Suprapubic skin (tissue), 4 donors: Measurements from ENCODE around the gene SPATS2L. TPM values are rescaled to one million over a fixed set of nuclear protein-coding genes. Genes with fewer than 3 reads are reported as not detected.
"Not testable (repeated sequence)": the region's sequence is repeated elsewhere in the genome, so short reads cannot be mapped to it uniquely, and the experiment has no call there.

Experiments
- DNase-seq, 2 donors: peaks; one replicate each; pipeline ENCODE4 v3.0.0-alpha.2; 2019; ENCODE audit warnings: low spot score in 2 of 2
- H3K27ac ChIP-seq: fragments of 200-600 bp; sonication (generic); one replicate; pipeline ENCODE4 v1.5.1; 2019
- H3K27me3 ChIP-seq: fragments of 200-600 bp; sonication (generic); one replicate; pipeline ENCODE4 v1.5.1; 2019
- H3K36me3 ChIP-seq: fragments of 200-600 bp; sonication (generic); one replicate; pipeline ENCODE4 v1.5.1; 2019
- H3K4me1 ChIP-seq: fragments of 200-600 bp; sonication (generic); one replicate; pipeline ENCODE4 v1.5.1; 2019
- H3K4me3 ChIP-seq: fragments of 200-600 bp; sonication (generic); one replicate; pipeline ENCODE4 v1.5.1; 2019; ENCODE audit warnings: mild to moderate bottlenecking
- H3K9me3 ChIP-seq: fragments of 200-600 bp; sonication (generic); one replicate; pipeline ENCODE4 v1.5.1; 2019
- EP300 ChIP-seq: sonication (generic); formaldehyde crosslinking; IDR thresholded peaks from one replicate; pipeline ENCODE4 v1.6.1; 2017; ENCODE audit warnings: antibody characterized with exemption
- POLR2A ChIP-seq, 2 donors: fragments of 450-650 bp; IDR thresholded peaks; one replicate each; pipeline ENCODE4 v1.6.1; 2017; ENCODE audit warnings: antibody characterized with exemption in 2 of 2, mild to moderate bottlenecking in 2 of 2, moderate library complexity in 2 of 2
- POLR2AphosphoS5 ChIP-seq, 3 donors: sonication (generic); formaldehyde crosslinking; IDR thresholded peaks; one replicate each; pipeline ENCODE4 v1.6.1; 2017; ENCODE audit warnings: antibody characterized with exemption in 3 of 3
- WGBS: methylation state at CpG from one replicate; pipeline ENCODE4 v1.1.5; 2018; 5-methylcytosine and 5-hydroxymethylcytosine counted together
- total RNA-seq, 4 donors: library from RNA; depleted of rRNA; stranded (reverse); fragments of >200 nt; gene quantifications; one replicate each; pipeline ENCODE4 v1.1.0, GENCODE V29; 2016
- TF ChIP-seq, protein P1 (sequence below), 2 donors: fragments of 200-600 bp in 1 of 2; fragments of 450-650 bp in 1 of 2; sonication (generic) in 1 of 2; IDR thresholded peaks; one replicate each; pipeline ENCODE4 v1.5.1; 2016 to 2019; ENCODE audit warnings: antibody characterized with exemption in 2 of 2, mild to moderate bottlenecking in 1 of 2, moderate library complexity in 1 of 2

The SPATS2L gene
- total RNA-seq, 4 donors from 2014 or later: 39.9 to 104 (median 57.7) TPM

DNA sequence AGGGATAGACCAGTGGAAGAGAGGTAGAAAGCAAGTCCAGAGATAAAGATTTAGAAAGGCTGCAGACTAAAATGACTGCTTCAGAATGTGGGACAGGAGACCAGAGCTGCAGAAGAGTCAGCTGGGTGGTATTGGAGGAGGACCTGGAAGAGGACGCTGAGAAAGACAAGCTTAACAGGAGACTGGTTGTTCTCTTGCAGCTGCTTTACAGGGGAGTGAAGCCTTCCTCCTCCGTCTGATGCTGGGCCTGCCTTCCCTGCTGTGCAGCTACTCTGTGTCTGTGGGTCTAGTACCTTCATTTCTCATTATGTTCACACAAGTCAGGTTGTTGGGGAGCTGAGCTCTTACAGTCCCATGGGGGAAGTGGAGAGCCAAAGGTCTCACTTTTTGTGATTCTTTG lies 35.7 kb downstream of the SPATS2L start:
- H3K27ac ChIP-seq: no peak overlapping the region
- H3K27me3 ChIP-seq: no peaks in the 10 kb centered on the region
- no peaks in the 10 kb centered on the region for H3K36me3 ChIP-seq
- H3K9me3 ChIP-seq: no peaks in the 10 kb centered on the region
- no peak overlapping the region for H3K4me3 ChIP-seq
- 84% methylated on average over 2 of the region's 2 CpGs for WGBS
- peaks cover 24% of the 10 kb centered on the region for H3K4me1 ChIP-seq
- DNase-seq: no peak
- TF ChIP-seq POLR2A (IDR thresholded peaks at IDR 0.05) (no peak), EP300 (no peak), POLR2AphosphoS5 (IDR thresholded peaks at IDR 0.05) (no peak)
- TF ChIP-seq, protein P1, sequence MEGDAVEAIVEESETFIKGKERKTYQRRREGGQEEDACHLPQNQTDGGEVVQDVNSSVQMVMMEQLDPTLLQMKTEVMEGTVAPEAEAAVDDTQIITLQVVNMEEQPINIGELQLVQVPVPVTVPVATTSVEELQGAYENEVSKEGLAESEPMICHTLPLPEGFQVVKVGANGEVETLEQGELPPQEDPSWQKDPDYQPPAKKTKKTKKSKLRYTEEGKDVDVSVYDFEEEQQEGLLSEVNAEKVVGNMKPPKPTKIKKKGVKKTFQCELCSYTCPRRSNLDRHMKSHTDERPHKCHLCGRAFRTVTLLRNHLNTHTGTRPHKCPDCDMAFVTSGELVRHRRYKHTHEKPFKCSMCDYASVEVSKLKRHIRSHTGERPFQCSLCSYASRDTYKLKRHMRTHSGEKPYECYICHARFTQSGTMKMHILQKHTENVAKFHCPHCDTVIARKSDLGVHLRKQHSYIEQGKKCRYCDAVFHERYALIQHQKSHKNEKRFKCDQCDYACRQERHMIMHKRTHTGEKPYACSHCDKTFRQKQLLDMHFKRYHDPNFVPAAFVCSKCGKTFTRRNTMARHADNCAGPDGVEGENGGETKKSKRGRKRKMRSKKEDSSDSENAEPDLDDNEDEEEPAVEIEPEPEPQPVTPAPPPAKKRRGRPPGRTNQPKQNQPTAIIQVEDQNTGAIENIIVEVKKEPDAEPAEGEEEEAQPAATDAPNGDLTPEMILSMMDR (IDR thresholded peaks at IDR 0.05): no peak

DNA sequence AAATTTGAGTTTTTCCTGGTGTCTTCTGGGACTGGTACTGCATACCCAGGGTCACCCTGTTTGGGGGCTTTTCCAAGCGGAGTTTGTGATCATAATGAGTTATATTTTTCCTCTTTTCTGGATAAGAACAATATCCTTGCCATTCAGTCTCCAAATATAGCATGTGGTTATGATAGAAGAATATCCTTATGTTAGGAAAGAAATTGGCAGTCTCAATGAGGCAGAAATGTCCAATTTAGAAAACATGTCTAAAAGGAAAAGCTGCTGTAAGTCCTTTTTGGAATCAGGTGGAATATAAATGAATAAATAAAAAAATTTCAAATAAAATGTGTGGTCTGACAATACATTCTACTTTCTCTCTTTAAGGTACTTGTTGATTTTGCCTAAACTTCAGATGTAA lies 36.2 kb downstream of the SPATS2L start:
- H3K4me1 ChIP-seq: peaks cover 20% of the 10 kb centered on the region
- DNase-seq: no peak
- no peak overlapping the region for H3K27ac ChIP-seq
- no peaks in the 10 kb centered on the region for H3K36me3 ChIP-seq
- 86% methylated on average over 1 of the region's 1 CpG for WGBS
- H3K27me3 ChIP-seq: no peaks in the 10 kb centered on the region
- no peak overlapping the region for H3K4me3 ChIP-seq
- TF ChIP-seq POLR2A (IDR thresholded peaks at IDR 0.05) (no peak), POLR2AphosphoS5 (IDR thresholded peaks at IDR 0.05) (no peak), EP300 (no peak)
- TF ChIP-seq, protein P1 (IDR thresholded peaks at IDR 0.05): no peak
- H3K9me3 ChIP-seq: no peaks in the 10 kb centered on the region

DNA sequence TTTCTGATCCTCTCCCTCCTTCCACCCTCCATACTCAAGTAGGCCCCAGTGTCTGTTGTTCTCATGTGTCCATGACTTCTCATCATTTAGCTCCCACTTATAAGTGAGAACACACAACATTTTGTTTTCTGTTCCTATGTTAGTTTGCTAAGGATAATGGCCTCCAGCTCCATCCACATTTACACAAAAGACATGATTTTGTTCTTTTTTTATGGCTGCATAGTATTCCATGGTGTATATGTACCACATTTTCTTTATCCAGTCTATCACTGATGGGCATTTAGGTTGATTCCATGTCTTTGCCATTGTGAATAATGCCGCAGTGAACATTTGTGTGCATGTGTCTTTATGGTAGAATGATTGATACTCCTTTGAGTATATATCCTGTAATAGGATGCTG lies 37.7 kb downstream of the SPATS2L start:
- H3K4me1 ChIP-seq, H3K9me3 ChIP-seq, H3K27ac ChIP-seq, H3K36me3 ChIP-seq, H3K27me3 ChIP-seq, H3K4me3 ChIP-seq, DNase-seq: not testable (repeated sequence)
- 100% methylated on average over 1 of the region's 1 CpG for WGBS

DNA sequence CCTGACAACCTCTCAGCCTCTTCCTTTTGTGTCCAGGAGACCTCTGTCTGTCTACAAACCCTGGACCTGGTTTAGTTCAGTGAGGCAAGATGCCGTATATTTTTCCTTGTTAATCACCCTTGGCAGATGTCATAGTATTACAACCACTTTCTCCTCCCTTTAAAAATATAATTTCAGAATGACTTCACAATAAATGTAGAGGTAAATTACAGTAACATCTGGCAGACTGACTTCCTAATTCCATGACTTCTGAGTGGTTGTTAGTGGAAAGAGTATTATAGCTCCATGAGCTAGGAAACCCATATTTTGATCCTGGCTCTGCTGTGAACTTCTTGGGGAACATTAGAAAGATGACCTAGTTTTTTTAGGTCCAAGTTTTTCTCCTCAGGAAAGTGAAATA lies 39.5 kb downstream of the SPATS2L start:
- Histone ChIP-seq H3K9me3 (no peaks in the 10 kb centered on the region), H3K27me3 (no peaks in the 10 kb centered on the region), H3K4me3 (no peak overlapping the region), H3K4me1 (peaks cover 14% of the 10 kb centered on the region), H3K27ac (no peak overlapping the region), H3K36me3 (no peaks in the 10 kb centered on the region)
- TF ChIP-seq, protein P1 (IDR thresholded peaks at IDR 0.05): no peak
- TF ChIP-seq POLR2AphosphoS5 (IDR thresholded peaks at IDR 0.05) (no peak), EP300 (no peak), POLR2A (IDR thresholded peaks at IDR 0.05) (no peak)
- 56% methylated on average over 1 of the region's 1 CpG for WGBS
- DNase-seq: no peak

DNA sequence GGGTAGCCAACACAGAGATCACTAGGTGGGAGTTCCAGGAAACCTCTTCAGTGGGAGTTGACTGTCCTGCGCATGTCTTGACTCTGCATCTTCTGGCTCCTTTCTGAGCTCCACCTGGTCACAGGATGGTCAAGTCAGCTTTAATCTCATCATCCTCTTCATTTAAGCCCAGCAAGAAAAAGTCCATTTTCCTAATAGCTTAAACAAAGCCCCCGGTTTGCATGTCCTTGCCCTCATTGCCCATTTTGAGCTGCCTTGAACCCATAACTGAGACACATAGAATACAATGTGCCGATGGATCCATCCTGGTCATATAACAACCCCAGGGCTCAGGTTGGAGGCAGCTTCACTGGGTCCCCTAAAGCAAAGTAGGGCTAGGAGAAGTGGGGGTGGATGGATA lies 40.8 kb downstream of the SPATS2L start:
- H3K9me3 ChIP-seq: no peaks in the 10 kb centered on the region
- WGBS: 100% methylated on average over 3 of the region's 3 CpGs
- H3K27ac ChIP-seq: no peak overlapping the region
- no peaks in the 10 kb centered on the region for H3K27me3 ChIP-seq
- peaks cover 17% of the 10 kb centered on the region for H3K4me1 ChIP-seq
- no peaks in the 10 kb centered on the region for H3K36me3 ChIP-seq
- no peak for DNase-seq
- no peak overlapping the region for H3K4me3 ChIP-seq
- TF ChIP-seq EP300: no peak
- no peak for TF ChIP-seq POLR2A (IDR thresholded peaks at IDR 0.05)
- TF ChIP-seq, protein P1 (IDR thresholded peaks at IDR 0.05): no peak
- no peak for TF ChIP-seq POLR2AphosphoS5 (IDR thresholded peaks at IDR 0.05)

DNA sequence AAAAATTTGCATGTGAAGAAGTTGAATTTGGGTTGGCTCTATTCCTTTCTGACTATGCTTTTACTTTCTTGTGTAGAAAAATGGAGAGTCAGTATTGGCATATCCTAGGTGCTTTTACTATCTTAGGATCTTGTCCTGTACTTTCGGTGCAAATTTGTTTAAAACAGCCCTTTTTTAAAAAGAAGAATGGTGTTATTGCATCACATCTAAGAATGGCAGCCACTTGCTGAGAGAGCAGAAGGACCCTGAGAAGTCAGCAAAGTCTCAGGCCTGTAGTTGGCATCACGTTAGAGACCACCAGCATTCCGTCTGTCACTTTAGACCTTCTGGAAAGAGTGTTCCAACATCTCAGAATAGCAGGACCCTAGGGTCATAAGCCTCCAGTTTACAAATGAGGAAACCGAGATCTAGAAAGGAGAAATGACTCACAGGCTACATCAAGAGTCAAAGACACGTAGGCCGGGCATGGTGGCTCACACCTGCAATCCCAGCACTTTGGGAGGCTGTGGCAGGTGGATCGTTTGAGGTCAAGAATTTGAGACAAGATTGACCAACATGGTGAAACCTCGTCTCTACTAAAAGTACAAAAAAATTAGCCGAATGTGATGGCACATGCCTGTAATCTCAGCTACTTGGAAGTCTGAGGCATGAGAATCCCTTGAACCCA lies 42.5 kb downstream of the SPATS2L start:
- TF ChIP-seq, protein P1 (IDR thresholded peaks at IDR 0.05): no peak
- TF ChIP-seq POLR2AphosphoS5 (IDR thresholded peaks at IDR 0.05): no peak
- TF ChIP-seq POLR2A (IDR thresholded peaks at IDR 0.05): no peak
- Histone ChIP-seq H3K4me3 (no peak overlapping the region), H3K27me3 (no peaks in the 10 kb centered on the region), H3K36me3 (no peaks in the 10 kb centered on the region), H3K27ac (no peak overlapping the region), H3K9me3 (no peaks in the 10 kb centered on the region), H3K4me1 (peaks cover 23% of the 10 kb centered on the region)
- WGBS: 95% methylated on average over 9 of the region's 9 CpGs
- no peak for DNase-seq
